Activated CD4-positive, alpha-beta T cell treated with anti-CD3 and anti-CD28 coated beads, Interleukin-2, amount 10 ng/mL, durations not matched to agents 7 days and 5 days (primary cell): ENCODE data around the gene ENTPD5. TPM values are rescaled to one million over a fixed set of nuclear protein-coding genes. Genes with fewer than 3 reads are reported as not detected.

Source experiments
- CTCF ChIA-PET: fragments of 350-600 bp; sonication (Branson Sonifier 250); formaldehyde crosslinking; loops from one replicate; lab custom pipeline; 2021; ENCODE audit warnings: antibody characterized with exemption; lab: Charles Lee
- POLR2A ChIA-PET: fragments of 350-600 bp; sonication (Branson Sonifier 250); formaldehyde crosslinking; loops from one replicate; lab custom pipeline; 2021; ENCODE audit warnings: antibody characterized with exemption; lab: Charles Lee
- DNase-seq: peaks from one replicate; pipeline ENCODE4 v3.0.0-alpha.2; 2020
- H3K27ac Mint-ChIP-seq: one replicate; pipeline ENCODE4 v1.8.0; 2021; ENCODE audit warnings: mild to moderate bottlenecking, moderate library complexity, mixed read lengths
- H3K27me3 Mint-ChIP-seq: one replicate; pipeline ENCODE4 v1.8.0; 2021; ENCODE audit warnings: mixed read lengths
- H3K36me3 Mint-ChIP-seq: one replicate; pipeline ENCODE4 v1.8.0; 2021; ENCODE audit warnings: low read depth, mixed read lengths
- H3K4me1 Mint-ChIP-seq: one replicate; pipeline ENCODE4 v1.8.0; 2021; ENCODE audit warnings: mixed read lengths
- H3K4me3 Mint-ChIP-seq: one replicate; pipeline ENCODE4 v1.8.0; 2021; ENCODE audit warnings: mild to moderate bottlenecking, moderate library complexity, mixed read lengths
- H3K9me3 Mint-ChIP-seq: one replicate; pipeline ENCODE4 v1.8.0; 2021; ENCODE audit warnings: mixed read lengths
- total RNA-seq, 2 experiments: library from RNA; stranded (reverse); gene quantifications; one replicate each; pipeline ENCODE4 v1.2.3, GENCODE V29; 2021

The ENTPD5 gene
- total RNA-seq, result 10 to 100 TPM in 1 of 2 experiments, 1 to 10 TPM in 1; 9.7 to 13.1 TPM

DNA sequence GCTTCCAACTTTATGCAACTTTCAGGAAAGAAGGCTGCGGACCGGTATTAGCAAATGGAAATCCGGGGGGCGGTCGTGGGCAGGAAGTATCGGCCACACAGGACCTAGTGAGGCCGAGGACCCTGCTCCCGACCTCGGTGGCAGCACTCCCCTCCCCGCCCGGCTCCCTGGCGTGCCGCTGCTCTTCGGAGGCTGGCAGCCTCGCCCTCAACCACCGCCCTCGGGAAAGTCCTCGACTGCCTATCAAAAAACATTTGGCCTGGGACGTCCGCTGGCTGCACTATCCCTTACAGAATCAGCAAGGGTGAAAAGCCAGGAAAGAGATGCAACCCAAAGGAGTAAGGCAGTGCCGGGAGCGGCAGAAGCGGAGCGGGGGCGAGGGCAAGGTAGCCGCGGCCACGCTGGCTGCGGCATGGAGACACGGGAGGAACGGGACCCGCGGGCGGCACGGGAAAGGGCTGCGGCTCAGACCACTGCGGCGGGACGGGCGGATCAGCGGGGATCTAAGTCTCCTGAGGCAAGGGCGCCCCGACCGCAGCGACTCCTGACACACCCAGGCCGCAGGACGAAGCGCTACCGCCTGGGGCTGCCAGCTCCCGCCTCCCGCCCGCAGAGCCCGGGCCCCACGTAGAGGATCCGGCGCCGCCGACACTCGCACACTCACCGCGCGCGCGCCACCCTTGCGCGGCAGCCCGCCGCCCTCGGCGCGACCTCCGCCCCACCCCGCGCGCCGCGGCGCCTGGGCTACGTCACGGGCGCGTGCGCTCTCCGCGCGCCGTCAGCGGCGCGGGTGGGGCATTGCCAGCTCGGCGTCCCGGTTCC lies at the start of gene ENTPD5, which contains the start of gene BBOF1:
ENTPD5 (minus strand) TSS at position 703 of the 822 bp plus-strand sequence. CDS start 31,186 bp downstream, outside the sequence.
BBOF1 (plus strand) TSS at position 764 of the 822 bp plus-strand sequence. CDS start 130 bp downstream, outside the sequence.
- H3K4me3 Mint-ChIP-seq, result peak within 1 kb of the TSS; percentile 83
- H3K36me3 Mint-ChIP-seq, result no peaks in the 10 kb centered on the region
- POLR2A ChIA-PET, result interaction anchor here (0.6 to 1.2 kb wide), 2 partner anchors 69 to 231 kb away, joined by 3 to 4 read pairs; partner anchors contain the start of genes COQ6 and FAM161B
- peak within 1 kb of the TSS; percentile 97 for H3K27ac Mint-ChIP-seq
- H3K9me3 Mint-ChIP-seq, result no peaks in the 10 kb centered on the region
- DNase-seq, result peak; percentile 85
- peaks cover 24% of the 10 kb centered on the region for H3K4me1 Mint-ChIP-seq
- no peaks in the 10 kb centered on the region for H3K27me3 Mint-ChIP-seq
- CTCF ChIA-PET, result interaction anchor here (0.6 to 1.2 kb wide), 4 partner anchors 10 to 13 kb away, joined by 3 to 6 read pairs (median 4); no protein-coding TSS in a partner anchor

DNA sequence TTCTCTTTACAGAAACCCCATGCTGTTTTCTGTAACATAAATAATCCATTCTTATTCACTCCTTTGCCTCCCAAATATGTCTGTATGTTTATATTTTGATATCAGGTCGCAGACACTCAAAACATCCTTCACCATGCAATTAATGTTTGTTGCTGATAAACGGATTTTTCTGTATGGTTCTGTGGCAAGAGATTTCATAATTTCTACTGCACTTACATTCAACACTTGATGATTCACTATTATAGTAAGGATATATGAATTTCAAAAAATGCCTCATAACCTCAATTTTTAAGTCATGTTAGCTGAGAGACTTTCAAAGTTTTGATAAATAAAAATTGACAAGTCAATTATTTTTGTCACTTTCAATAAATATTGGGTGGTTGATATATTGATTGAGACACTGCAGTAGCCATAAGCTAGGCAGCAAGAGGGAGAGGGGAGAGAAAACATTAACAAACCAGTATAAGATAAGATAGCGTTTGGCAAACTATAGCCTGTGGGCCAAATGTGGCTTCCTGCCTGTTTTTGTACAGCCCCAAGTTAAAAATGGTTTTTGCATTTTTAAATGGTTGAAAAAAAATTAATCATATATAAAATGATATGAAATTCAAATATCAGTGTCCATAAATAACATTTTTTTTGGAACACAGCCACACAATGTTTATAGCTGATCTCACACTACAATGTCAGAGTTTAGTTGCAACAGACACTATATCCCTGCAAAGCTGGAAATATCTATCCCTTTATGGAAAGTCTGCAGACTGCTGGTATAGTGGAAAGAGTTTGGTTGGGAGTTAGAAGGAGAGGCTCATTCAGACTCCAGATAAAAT lies 46.9 kb upstream of the ENTPD5 start:
- Mint-ChIP-seq H3K4me1 (no peaks in the 10 kb centered on the region), H3K36me3 (peaks cover 16% of the 10 kb centered on the region), H3K27me3 (no peaks in the 10 kb centered on the region), H3K27ac (no peak overlapping the region), H3K9me3 (no peaks in the 10 kb centered on the region), H3K4me3 (no peak overlapping the region)
- ChIA-PET POLR2A (no interaction called here), CTCF (interaction anchor here (0.6 kb wide), 1 partner anchor 322 kb away, joined by 3 read pairs; no protein-coding TSS in a partner anchor)
- DNase-seq, result no peak

DNA sequence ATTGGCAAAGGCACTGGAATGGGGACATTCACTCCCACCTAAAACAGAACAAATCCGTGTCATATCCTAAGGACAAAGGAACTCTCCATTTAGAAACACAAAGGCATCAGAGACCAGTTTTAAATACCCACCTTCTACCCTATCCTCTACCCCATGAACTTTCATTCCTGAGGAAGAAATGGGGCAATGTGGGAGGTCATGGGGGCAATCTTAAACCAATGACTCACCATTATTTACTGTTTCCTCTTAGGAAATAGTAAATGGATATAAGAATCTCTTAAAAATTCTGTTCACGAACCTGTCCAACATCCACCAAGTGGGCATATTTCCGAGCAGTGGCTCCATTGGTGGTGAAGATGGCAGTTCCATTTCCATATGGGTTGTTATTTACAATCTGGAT lies 45.8 kb upstream of the ENTPD5 start:
- CTCF ChIA-PET, result interaction anchor here (0.7 kb wide), 1 partner anchor 1195 kb away, joined by 3 read pairs; no protein-coding TSS in a partner anchor
- POLR2A ChIA-PET, result no interaction called here
- no peak overlapping the region for H3K4me3 Mint-ChIP-seq

GRCh38 chr14:74064426-74064825 lies 45.3 kb upstream of the ENTPD5 start:
- Mint-ChIP-seq H3K4me3 (no peak overlapping the region), H3K27me3 (no peaks in the 10 kb centered on the region), H3K4me1 (no peaks in the 10 kb centered on the region), H3K9me3 (no peaks in the 10 kb centered on the region), H3K27ac (no peak overlapping the region), H3K36me3 (peaks cover 23% of the 10 kb centered on the region)
- CTCF ChIA-PET, result interaction anchor here (0.7 to 0.9 kb wide), 2 partner anchors 18 to 1195 kb away, joined by 3 read pairs; no protein-coding TSS in a partner anchor
- POLR2A ChIA-PET, result no interaction called here
- no peak for DNase-seq

More for the DNA sequence above, 45.8 kb upstream of the ENTPD5 start:
- H3K9me3 Mint-ChIP-seq, result no peaks in the 10 kb centered on the region
- H3K27me3 Mint-ChIP-seq, result no peaks in the 10 kb centered on the region
- H3K27ac Mint-ChIP-seq, result no peak overlapping the region
- H3K36me3 Mint-ChIP-seq, result peaks cover 21% of the 10 kb centered on the region
- H3K4me1 Mint-ChIP-seq, result no peaks in the 10 kb centered on the region
- DNase-seq, result no peak

DNA sequence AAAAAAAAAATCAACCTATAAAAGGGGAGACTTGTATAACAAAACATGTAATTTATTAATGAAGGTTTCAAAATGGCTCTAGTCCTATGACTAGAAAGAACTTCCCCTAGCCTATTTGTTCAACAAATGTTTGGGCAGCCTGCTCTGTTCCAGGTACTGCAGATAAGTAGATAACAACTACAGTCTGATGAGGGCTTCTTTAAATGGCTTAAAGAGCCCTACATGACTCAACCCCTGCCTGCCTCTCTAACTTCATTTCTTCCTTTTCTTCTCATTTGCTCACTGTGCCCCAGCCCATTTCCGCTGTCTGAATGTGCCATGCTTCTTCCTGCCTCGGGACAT lies 43.7 kb upstream of the ENTPD5 start:
- Mint-ChIP-seq H3K27ac (no peak overlapping the region), H3K9me3 (no peaks in the 10 kb centered on the region), H3K36me3 (peaks cover 23% of the 10 kb centered on the region), H3K27me3 (no peaks in the 10 kb centered on the region), H3K4me1 (no peaks in the 10 kb centered on the region), H3K4me3 (no peak overlapping the region)
- CTCF ChIA-PET, result interaction anchor here (0.6 to 1.0 kb wide), 2 partner anchors 117 to 120 kb away, joined by 3 to 5 read pairs; no protein-coding TSS in a partner anchor
- DNase-seq, result no peak
- POLR2A ChIA-PET, result no interaction called here

GRCh38 chr14:74049876-74050495 lies 30.9 kb upstream of the ENTPD5 start:
- Mint-ChIP-seq H3K27ac (no peak overlapping the region), H3K27me3 (no peaks in the 10 kb centered on the region), H3K4me3 (no peak overlapping the region), H3K9me3 (no peaks in the 10 kb centered on the region), H3K4me1 (no peaks in the 10 kb centered on the region), H3K36me3 (no peaks in the 10 kb centered on the region)
- ChIA-PET POLR2A (no interaction called here), CTCF (interaction anchor here (0.6 to 1.5 kb wide), 2 partner anchors 18 to 74 kb away, joined by 3 read pairs; no protein-coding TSS in a partner anchor)
- DNase-seq, result no peak

DNA sequence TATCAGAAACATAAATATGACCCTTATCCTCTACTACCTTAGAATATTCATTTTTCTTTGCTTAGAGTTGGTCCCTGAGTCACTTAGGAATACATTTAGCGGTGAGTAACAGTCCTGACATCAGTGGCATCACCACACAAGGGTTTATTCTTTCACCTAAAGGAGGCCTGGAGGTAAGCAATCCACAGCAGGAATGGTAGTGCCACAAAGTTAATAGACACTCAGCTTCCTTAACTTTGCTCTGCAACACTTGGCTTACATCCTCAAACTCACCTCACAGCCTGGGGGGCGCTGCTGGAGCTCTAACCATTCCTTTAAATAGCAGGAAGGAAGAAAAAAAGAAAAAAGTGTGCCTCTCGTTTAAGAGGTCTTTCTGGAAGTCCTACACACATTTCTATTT lies 29.2 kb upstream of the ENTPD5 start:
- Mint-ChIP-seq H3K27ac (no peak overlapping the region), H3K9me3 (no peaks in the 10 kb centered on the region), H3K27me3 (no peaks in the 10 kb centered on the region), H3K4me1 (no peaks in the 10 kb centered on the region), H3K36me3 (no peaks in the 10 kb centered on the region), H3K4me3 (no peak overlapping the region)
- no peak for DNase-seq
- ChIA-PET CTCF (interaction anchor here (1.5 kb wide), 1 partner anchor 16 kb away, joined by 3 read pairs; no protein-coding TSS in a partner anchor), POLR2A (no interaction called here)

DNA sequence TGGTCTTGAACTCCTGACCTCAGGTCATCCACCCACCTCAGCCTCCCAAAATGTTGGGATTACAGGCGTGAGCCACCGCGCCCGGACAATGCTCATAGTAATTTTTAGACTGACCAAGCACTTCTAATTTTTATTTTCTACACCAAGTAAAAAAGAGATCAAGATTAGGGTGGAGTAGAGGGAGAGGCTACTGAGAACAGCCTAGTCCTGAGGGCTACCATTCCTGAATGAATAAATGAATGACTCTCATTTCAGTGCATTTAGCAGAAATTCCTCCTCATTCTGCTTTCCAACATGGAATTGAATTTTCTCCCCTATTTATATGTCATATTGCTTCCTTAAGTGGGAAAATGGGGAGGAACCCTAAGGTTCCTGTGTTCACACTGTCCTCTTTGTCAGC lies 26.4 kb upstream of the ENTPD5 start:
- Mint-ChIP-seq H3K27me3 (no peaks in the 10 kb centered on the region), H3K4me3 (no peak overlapping the region), H3K9me3 (no peaks in the 10 kb centered on the region), H3K36me3 (no peaks in the 10 kb centered on the region), H3K4me1 (no peaks in the 10 kb centered on the region), H3K27ac (no peak overlapping the region)
- ChIA-PET CTCF (interaction anchor here (0.5 kb wide), 1 partner anchor 252 kb away, joined by 4 read pairs; no protein-coding TSS in a partner anchor), POLR2A (no interaction called here)
- DNase-seq, result no peak

DNA sequence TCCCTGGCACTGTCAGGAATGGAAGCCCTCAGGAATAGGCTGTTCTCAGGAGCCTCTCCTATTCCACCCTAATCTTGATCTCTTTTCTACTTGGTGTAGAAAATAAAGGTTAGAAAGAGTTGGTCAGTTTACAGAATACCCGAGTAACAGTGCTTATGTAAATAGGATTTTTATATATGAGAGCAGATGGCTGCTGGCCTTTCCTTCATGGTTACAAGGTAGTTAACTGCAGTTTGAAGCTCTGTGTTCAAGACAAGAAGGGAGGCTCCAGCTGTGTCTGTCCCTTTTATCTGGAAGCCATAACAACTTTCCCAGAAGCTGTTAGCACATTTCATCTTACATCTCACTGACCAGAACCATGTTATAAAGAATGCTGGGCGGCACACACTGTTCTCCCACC lies 23.2 kb upstream of the ENTPD5 start:
- no peak for DNase-seq
- H3K27ac Mint-ChIP-seq, result no peak overlapping the region
- no peak overlapping the region for H3K4me3 Mint-ChIP-seq
- H3K4me1 Mint-ChIP-seq, result no peaks in the 10 kb centered on the region
- no peaks in the 10 kb centered on the region for H3K9me3 Mint-ChIP-seq
- no peaks in the 10 kb centered on the region for H3K36me3 Mint-ChIP-seq
- ChIA-PET CTCF (interaction anchor here (0.8 to 1.6 kb wide), 2 partner anchors 12 to 29 kb away, joined by 3 read pairs; no protein-coding TSS in a partner anchor), POLR2A (no interaction called here)
- H3K27me3 Mint-ChIP-seq, result no peaks in the 10 kb centered on the region

DNA sequence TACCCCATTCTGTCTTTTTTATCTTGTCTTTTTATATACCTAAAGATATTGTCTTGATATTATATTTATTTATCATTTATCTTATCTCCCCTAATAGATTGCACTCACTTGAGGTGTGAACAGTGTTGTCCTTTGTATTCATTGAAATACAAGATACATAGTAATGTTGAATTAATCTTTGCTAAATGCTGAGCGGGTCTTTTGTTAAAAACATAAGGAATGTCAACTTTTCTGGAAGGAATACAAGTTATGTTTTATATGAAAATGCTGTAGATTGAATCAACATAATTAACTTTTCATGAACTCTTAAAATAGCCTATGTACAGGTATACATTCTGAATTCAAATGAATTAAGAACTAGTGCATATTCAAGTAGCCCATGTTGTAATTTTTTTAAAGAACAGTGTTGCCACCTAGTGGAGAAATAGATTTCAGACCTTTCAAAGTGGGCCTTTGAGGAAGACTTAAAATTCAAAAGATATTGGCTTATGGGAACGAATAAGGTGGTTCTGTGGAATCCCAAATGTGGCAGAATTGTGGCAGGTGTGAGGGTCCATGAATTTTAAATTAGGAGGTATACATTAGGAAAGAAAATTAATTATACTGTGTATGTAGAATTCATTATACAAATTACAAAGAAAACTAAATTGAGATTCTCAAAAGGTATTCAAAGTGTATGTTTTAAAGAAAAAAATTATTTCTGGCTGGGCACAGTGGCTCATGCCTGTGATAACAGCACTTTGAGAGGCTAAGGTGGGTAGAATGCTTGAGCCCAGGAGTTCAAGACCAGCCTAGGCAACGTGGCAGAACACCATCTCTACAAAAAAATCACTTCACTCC lies 19.2 kb upstream of the ENTPD5 start:
- no peaks in the 10 kb centered on the region for H3K9me3 Mint-ChIP-seq
- no peak overlapping the region for H3K27ac Mint-ChIP-seq
- ChIA-PET CTCF (interaction anchor here (0.6 kb wide), 1 partner anchor 266 kb away, joined by 3 read pairs; no protein-coding TSS in a partner anchor), POLR2A (no interaction called here)
- no peaks in the 10 kb centered on the region for H3K27me3 Mint-ChIP-seq
- DNase-seq, result peak; percentile 43
- H3K4me3 Mint-ChIP-seq, result no peak overlapping the region
- no peaks in the 10 kb centered on the region for H3K36me3 Mint-ChIP-seq
- H3K4me1 Mint-ChIP-seq, result no peaks in the 10 kb centered on the region

GRCh38 chr14:74035556-74035955 lies 16.5 kb upstream of the ENTPD5 start:
- no peak overlapping the region for H3K27ac Mint-ChIP-seq
- H3K27me3 Mint-ChIP-seq, result no peaks in the 10 kb centered on the region
- no peak overlapping the region for H3K4me3 Mint-ChIP-seq
- no peaks in the 10 kb centered on the region for H3K9me3 Mint-ChIP-seq
- no peaks in the 10 kb centered on the region for H3K4me1 Mint-ChIP-seq
- ChIA-PET POLR2A (no interaction called here), CTCF (interaction anchor here (0.6 to 1.0 kb wide), 3 partner anchors 31 to 73 kb away, joined by 3 read pairs; no protein-coding TSS in a partner anchor)
- H3K36me3 Mint-ChIP-seq, result no peaks in the 10 kb centered on the region
- no peak for DNase-seq
